ENCODE measurements around the gene BRINP1.

- TF ChIP-seq CREB1 (IDR thresholded peaks at IDR 0.05; ENCODE audit: low read depth) (no peak), CEBPB (IDR thresholded peaks at IDR 0.05) (no peak), TAF1 (IDR thresholded peaks at IDR 0.05; ENCODE audit: low read depth) (no peak), ZBTB7A (IDR thresholded peaks at IDR 0.05; ENCODE audit: low read depth) (no peak), YY1 (IDR thresholded peaks at IDR 0.05; ENCODE audit: low read depth) (no peak), NFIC (IDR thresholded peaks at IDR 0.05) (no peak), EP300 (IDR thresholded peaks at IDR 0.05; ENCODE audit: borderline replicate concordance) (no peak), FOXM1 (IDR thresholded peaks at IDR 0.05; ENCODE audit: borderline replicate concordance, low read depth) (no peak), USF1 (IDR thresholded peaks at IDR 0.05) (no peak), MAX (IDR thresholded peaks at IDR 0.05) (no peak), REST (IDR thresholded peaks at IDR 0.05; ENCODE audit: low read depth) (no peak), TCF12 (IDR thresholded peaks at IDR 0.05; ENCODE audit: low read depth) (no peak)
These were observed 86.7 kb downstream of the BRINP1 start for GRCh38 chr9:119282476-119283077.
